ENCODE results near the gene HAO2.

Gene HAO2

GRCh38 chr1:119428991-119429390 is 60.4 kb downstream of the HAO2 start:
- H3K9me3 Mint-ChIP-seq = no peaks in the 10 kb centered on the region
- H3K36me3 Mint-ChIP-seq (ENCODE audit: low read depth) = no peaks in the 10 kb centered on the region
- TF ChIP-seq CTCF (IDR thresholded peaks at IDR 0.05; ENCODE audit: unreplicated experiment in 3 of 3) = no peak
- no peak overlapping the region for H3K4me3 Mint-ChIP-seq
- H3K4me1 Mint-ChIP-seq = no peaks in the 10 kb centered on the region
- H3K27ac Mint-ChIP-seq = no peak overlapping the region
- peaks cover 6% of the 10 kb centered on the region for H3K27me3 Mint-ChIP-seq (ENCODE audit: low read depth)

DNA sequence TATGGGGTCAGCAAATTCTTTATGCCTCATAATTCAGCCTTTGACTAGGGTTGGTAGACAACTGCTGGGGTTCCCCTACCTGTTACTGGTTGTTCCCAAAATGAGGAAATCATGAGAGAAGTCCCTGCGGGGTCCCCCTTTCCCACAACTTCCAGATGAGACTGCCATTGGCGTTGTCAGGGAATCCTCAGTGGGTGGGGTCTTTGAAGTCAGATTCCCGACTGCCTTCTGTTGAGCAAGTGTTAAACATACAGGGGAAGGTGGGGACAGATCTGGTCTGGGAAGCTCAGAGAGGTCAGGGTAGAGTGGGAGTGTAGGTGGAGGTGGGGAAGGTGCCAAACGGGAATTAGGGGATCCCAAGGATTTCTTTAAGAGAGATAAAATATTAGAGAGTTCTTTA is 61.1 kb downstream of the HAO2 start:
- TF ChIP-seq CTCF (IDR thresholded peaks at IDR 0.05; ENCODE audit: unreplicated experiment in 3 of 3) = no peak
- Mint-ChIP-seq H3K9me3 (no peaks in the 10 kb centered on the region), H3K4me3 (no peak overlapping the region), H3K36me3 (ENCODE audit: low read depth) (no peaks in the 10 kb centered on the region), H3K27me3 (ENCODE audit: low read depth) (peaks cover 6% of the 10 kb centered on the region), H3K27ac (no peak overlapping the region), H3K4me1 (no peaks in the 10 kb centered on the region)

DNA sequence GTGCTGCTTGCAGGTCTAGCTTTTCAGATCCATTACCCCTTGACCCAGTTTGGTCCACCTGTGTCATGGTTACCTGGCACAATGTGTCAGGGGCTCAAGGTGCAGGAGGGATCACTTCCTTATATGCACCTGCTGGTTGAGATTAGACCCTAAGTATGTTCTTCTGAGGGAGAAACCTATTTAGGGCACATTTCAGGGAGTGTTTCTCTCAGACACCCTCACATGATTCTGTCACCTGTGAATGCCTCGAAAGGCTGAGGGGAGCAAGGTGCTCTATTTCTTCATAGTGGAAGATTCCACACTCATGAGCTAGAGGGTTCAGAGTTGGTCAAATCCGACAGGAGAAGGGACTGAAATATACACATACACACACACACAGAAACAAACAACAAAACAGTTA is 61.9 kb downstream of the HAO2 start:
- no peaks in the 10 kb centered on the region for H3K36me3 Mint-ChIP-seq (ENCODE audit: low read depth)
- H3K27me3 Mint-ChIP-seq (ENCODE audit: low read depth) = peaks cover 6% of the 10 kb centered on the region
- no peaks in the 10 kb centered on the region for H3K9me3 Mint-ChIP-seq
- H3K4me3 Mint-ChIP-seq = no peak overlapping the region
- H3K4me1 Mint-ChIP-seq = no peaks in the 10 kb centered on the region
- no peak for TF ChIP-seq CTCF (IDR thresholded peaks at IDR 0.05; ENCODE audit: unreplicated experiment in 3 of 3)
- H3K27ac Mint-ChIP-seq = no peak overlapping the region

DNA sequence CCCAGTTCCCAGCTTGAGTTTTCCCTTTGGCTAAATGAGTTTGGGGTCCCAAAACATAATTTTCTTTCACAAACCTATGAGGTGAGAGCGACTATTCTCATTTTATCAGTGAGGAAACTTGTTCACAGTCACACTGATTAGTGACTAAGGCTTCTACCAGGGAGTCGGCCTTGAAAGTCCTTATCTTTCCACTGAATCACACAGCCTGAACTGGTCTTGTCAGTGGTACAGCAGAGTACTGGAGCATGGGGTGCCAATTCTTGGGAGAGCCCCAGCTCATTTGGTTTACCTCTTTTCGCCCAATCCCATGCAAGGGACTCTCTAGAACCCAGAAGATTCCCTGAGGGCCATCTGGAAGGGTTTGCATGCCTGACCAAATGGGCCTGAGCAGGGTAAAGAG is 63.3 kb downstream of the HAO2 start:
- H3K27me3 Mint-ChIP-seq (ENCODE audit: low read depth) = peaks cover 6% of the 10 kb centered on the region
- H3K9me3 Mint-ChIP-seq = no peaks in the 10 kb centered on the region
- TF ChIP-seq CTCF (IDR thresholded peaks at IDR 0.05; ENCODE audit: unreplicated experiment in 3 of 3) = no peak
- H3K4me3 Mint-ChIP-seq = no peak overlapping the region
- H3K36me3 Mint-ChIP-seq (ENCODE audit: low read depth) = no peaks in the 10 kb centered on the region
- H3K4me1 Mint-ChIP-seq = no peaks in the 10 kb centered on the region
- H3K27ac Mint-ChIP-seq = no peak overlapping the region

GRCh38 chr1:119435052-119435451 is 66.5 kb downstream of the HAO2 start:
- H3K27ac Mint-ChIP-seq = no peak overlapping the region
- TF ChIP-seq CTCF (IDR thresholded peaks at IDR 0.05; ENCODE audit: unreplicated experiment in 3 of 3) = no peak
- H3K27me3 Mint-ChIP-seq (ENCODE audit: low read depth) = peaks cover 9% of the 10 kb centered on the region
- H3K4me1 Mint-ChIP-seq = peaks cover 4% of the 10 kb centered on the region
- H3K9me3 Mint-ChIP-seq = no peaks in the 10 kb centered on the region
- no peaks in the 10 kb centered on the region for H3K36me3 Mint-ChIP-seq (ENCODE audit: low read depth)
- H3K4me3 Mint-ChIP-seq = no peak overlapping the region

DNA sequence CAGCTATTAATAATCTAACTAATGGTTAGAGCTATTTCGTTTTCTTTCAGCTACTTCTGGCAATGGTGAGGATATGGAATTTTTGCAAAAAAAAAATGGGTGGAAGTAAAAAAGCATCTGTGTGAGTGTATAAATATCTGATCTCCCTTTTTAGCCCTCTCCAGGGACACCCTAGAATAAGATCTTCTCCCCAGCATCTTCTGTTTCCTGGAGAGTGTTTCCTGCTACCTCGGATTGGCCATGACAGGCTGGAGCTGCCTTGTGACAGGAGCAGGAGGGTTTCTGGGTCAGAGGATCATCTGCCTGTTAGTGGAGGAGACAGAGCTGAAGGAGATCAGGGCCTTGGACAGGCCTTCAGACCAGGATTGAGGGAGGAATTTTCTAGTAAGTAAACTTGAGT is 70.2 kb downstream of the HAO2 start:
- Mint-ChIP-seq H3K4me3 (no peak overlapping the region), H3K36me3 (ENCODE audit: low read depth) (no peaks in the 10 kb centered on the region), H3K9me3 (no peaks in the 10 kb centered on the region), H3K4me1 (peaks cover 4% of the 10 kb centered on the region), H3K27me3 (ENCODE audit: low read depth) (peaks cover 8% of the 10 kb centered on the region), H3K27ac (no peak overlapping the region)
- no peak for TF ChIP-seq CTCF (IDR thresholded peaks at IDR 0.05; ENCODE audit: unreplicated experiment in 3 of 3)

Data from nephron (organoid).